Measurements from ENCODE around the gene GPR27.

Gene GPR27

GRCh38 chr3:71732637-71733036 is 21.0 kb upstream of the GPR27 start:
- DNase-seq (ENCODE audit: low spot score) (no peak), FAIRE-seq (no peak)

GRCh38 chr3:71733319-71733718 is 20.3 kb upstream of the GPR27 start:
- FAIRE-seq (no peak), DNase-seq (ENCODE audit: low spot score) (no peak)

GRCh38 chr3:71734881-71735280 is 18.8 kb upstream of the GPR27 start:
- no peak for FAIRE-seq
- no peak for DNase-seq (ENCODE audit: low spot score)

GRCh38 chr3:71742621-71743020 is 11.0 kb upstream of the GPR27 start:
- FAIRE-seq: no peak
- DNase-seq (ENCODE audit: low spot score): no peak

GRCh38 chr3:71744738-71745137 is 8.9 kb upstream of the GPR27 start:
- no peak for FAIRE-seq
- no peak for DNase-seq (ENCODE audit: low spot score)

GRCh38 chr3:71751602-71752001 is 2.1 kb upstream of the GPR27 start:
- FAIRE-seq (no peak), DNase-seq (ENCODE audit: low spot score) (no peak)

GRCh38 chr3:71752831-71753700 is 589 bp upstream of the GPR27 start:
- FAIRE-seq (no peak), DNase-seq (ENCODE audit: low spot score) (no peak)

GRCh38 chr3:71754610-71755253 is 1.1 kb downstream of the GPR27 start:
- no peak for FAIRE-seq
- no peak for DNase-seq (ENCODE audit: low spot score)

GRCh38 chr3:71758091-71758490 is 4.4 kb downstream of the GPR27 start:
- no peak for FAIRE-seq
- DNase-seq (ENCODE audit: low spot score): no peak

GRCh38 chr3:71759401-71759800 is 5.7 kb downstream of the GPR27 start:
- DNase-seq (ENCODE audit: low spot score) (no peak), FAIRE-seq (no peak)

GRCh38 chr3:71760140-71760539 is 6.5 kb downstream of the GPR27 start:
- FAIRE-seq (no peak), DNase-seq (ENCODE audit: low spot score) (no peak)

GRCh38 chr3:71763426-71763825 is 9.8 kb downstream of the GPR27 start:
- no peak for FAIRE-seq
- no peak for DNase-seq (ENCODE audit: low spot score)

- DNase-seq (ENCODE audit: low spot score): no peak
- no peak for FAIRE-seq
Measured at GRCh38 chr3:71771126-71771525, 17.5 kb downstream of the GPR27 start.

- no peak for DNase-seq (ENCODE audit: low spot score)
- no peak for FAIRE-seq
Measured at GRCh38 chr3:71771884-71772283, 18.2 kb downstream of the GPR27 start.

GRCh38 chr3:71776538-71776937 is 22.9 kb downstream of the GPR27 start:
- DNase-seq (ENCODE audit: low spot score) (no peak), FAIRE-seq (no peak)

GRCh38 chr3:71778353-71778752 is 24.7 kb downstream of the GPR27 start:
- DNase-seq (ENCODE audit: low spot score): no peak
- no peak for FAIRE-seq

GRCh38 chr3:71779674-71780377 is 26.2 kb downstream of the GPR27 start:
- FAIRE-seq (no peak), DNase-seq (ENCODE audit: low spot score) (no peak)

GRCh38 chr3:71780430-71780829 is 26.8 kb downstream of the GPR27 start:
- DNase-seq (ENCODE audit: low spot score) (no peak), FAIRE-seq (no peak)

- FAIRE-seq (no peak), DNase-seq (ENCODE audit: low spot score) (no peak)
Measured at GRCh38 chr3:71783152-71783551, 29.5 kb downstream of the GPR27 start.

- no peak for FAIRE-seq
- no peak for DNase-seq (ENCODE audit: low spot score)
Measured at GRCh38 chr3:71784201-71784913, 30.7 kb downstream of the GPR27 start.

- no peak for DNase-seq (ENCODE audit: low spot score)
- FAIRE-seq: no peak
Measured at GRCh38 chr3:71784914-71785531, 31.4 kb downstream of the GPR27 start, which contains the start of gene PROK2. TSS of gene PROK2 (minus strand) at chr3:71785148. CDS start at chr3:71785052, 96 bp downstream.

Data from RCC 7860 (cell line).